SK-MEL-5 (cell line): ENCODE measurements around the gene EZH1. TPM values are rescaled to one million over a fixed set of nuclear protein-coding genes. Genes with fewer than 3 reads are reported as not detected.

Source experiments
- DNase-seq: peaks from one replicate; pipeline ENCODE4 v3.0.0-alpha.2; 2016; ENCODE audit warnings: low read depth, low spot score
- in situ Hi-C: cut with HindIII; loops from 2 replicates; pipeline ENCODE4 v1.10.0; 2016; ENCODE audit warnings: low sequenced_read_pairs, high pct_unique_total_duplicates, low pct_unique_long_range_greater_than_20kb
- total RNA-seq: library from RNA; depleted of rRNA; stranded (reverse); fragments of >200 nt; shearing (Covaris generic); gene quantifications from 2 replicates; pipeline ENCODE4 v1.2.3, GENCODE V29; 2014

The EZH1 gene
- total RNA-seq, 1 experiment from 2014 or later, result 14.4 TPM

- in situ Hi-C loops, result no loop called here
- no peak for DNase-seq
These were observed 47.6 kb downstream of the EZH1 start for GRCh38 chr17:42697108-42697811.

DNA sequence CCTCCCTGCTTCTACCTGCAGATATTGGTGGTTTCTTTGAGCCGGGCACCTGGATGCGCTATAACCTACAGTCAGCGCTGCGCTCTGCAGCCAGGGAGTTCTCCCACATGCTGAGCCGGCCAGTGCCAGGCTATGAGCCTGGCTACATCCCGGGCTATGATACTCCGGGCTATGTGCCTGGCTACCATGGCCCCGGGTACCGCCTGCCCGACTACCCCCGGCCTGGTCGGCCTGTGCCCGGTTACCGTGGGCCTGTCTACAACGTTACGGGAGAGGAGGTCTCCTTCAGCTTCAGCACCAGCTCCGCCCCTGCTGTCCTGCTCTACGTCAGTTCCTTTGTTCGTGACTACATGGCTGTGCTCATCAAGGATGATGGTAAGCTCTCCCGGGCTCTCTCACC lies 49.3 kb downstream of the EZH1 start:
- no peak for DNase-seq
- in situ Hi-C loops, result no loop called here

GRCh38 chr17:42694524-42694923 lies 50.3 kb downstream of the EZH1 start:
- no peak for DNase-seq
- in situ Hi-C loops, result no loop called here

DNA sequence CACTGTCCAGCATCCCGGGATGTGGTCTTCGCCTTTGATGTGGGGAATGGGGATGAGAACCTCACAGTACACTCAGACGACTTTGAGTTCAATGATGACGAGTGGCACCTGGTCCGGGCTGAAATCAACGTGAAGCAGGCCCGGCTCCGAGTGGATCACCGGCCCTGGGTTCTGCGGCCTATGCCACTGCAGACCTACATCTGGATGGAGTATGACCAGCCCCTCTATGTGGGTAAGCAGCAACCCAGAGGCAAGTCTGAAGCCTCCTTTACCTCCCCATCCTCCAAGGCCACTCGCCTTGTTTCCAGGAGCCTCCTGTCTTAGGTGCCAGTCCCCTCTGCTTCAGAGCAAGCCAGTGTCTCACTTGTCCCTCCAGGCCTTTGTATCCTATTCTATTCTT lies 52.4 kb downstream of the EZH1 start:
- in situ Hi-C loops, result no loop called here
- DNase-seq, result no peak

DNA sequence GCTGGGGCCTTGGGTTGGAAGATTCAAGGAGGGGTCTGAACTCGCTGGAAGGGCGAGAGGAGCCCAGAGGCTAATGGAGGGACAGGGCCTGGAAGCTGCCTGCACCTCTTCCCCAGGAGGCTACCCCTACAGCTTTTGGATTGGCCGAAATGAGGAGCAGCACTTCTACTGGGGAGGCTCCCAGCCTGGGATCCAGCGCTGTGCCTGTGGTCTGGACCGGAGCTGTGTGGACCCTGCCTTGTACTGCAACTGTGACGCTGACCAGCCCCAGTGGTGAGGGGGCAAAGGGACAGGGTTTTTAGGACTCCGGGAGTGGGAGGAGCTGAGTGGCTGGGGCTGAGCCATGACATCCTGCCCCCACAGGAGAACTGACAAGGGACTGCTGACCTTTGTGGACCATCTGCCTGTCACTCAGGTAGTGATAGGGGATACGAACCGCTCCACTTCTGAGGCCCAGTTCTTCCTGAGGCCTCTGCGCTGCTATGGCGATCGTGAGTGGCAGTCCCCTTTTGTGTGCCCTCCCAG lies 53.8 kb downstream of the EZH1 start:
- DNase-seq, result no peak
- in situ Hi-C loops, result no loop called here

- in situ Hi-C loops, result no loop called here
These were observed 54.2 kb downstream of the EZH1 start for GRCh38 chr17:42690596-42690995.

GRCh38 chr17:42687707-42688320 lies 57.0 kb downstream of the EZH1 start:
- in situ Hi-C loops, result no loop called here
- no peak for DNase-seq

More at GRCh38 chr17:42690596-42690995, 54.2 kb downstream of the EZH1 start:
- DNase-seq, result no peak

DNA sequence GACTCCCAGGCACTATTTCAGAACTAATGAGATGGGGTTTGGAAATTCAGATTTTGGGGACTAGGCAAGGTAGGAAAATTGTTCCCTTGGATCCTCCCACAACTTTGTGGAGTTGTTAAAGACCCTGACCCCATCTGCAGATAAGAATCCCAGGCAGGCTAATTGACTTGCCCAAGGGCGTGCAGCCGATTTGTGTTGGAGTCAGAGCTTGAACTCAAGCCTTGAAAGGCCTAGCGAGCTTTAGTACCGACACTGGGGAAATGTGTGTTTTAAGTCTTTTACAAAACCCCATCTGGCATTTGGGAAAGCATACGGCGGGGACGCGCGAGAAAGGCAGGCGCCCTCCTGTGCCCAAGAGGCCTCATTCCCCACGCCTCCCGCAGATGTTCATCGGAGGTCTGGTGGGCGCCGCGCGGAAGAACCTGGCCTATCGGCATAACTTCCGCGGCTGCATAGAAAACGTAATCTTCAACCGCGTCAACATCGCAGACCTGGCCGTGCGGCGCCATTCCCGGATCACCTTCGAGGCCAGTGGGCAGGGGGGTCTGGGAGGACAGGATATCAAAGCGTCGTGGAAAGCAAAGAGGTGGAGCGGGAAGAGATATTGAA lies 58.2 kb downstream of the EZH1 start:
- DNase-seq, result no peak
- in situ Hi-C loops, result no loop called here

- in situ Hi-C loops, result no loop called here
- no peak for DNase-seq
These were observed 59.0 kb downstream of the EZH1 start for GRCh38 chr17:42685831-42686230.

GRCh38 chr17:42684929-42685556 lies 59.8 kb downstream of the EZH1 start:
- DNase-seq, result no peak
- in situ Hi-C loops, result no loop called here

DNA sequence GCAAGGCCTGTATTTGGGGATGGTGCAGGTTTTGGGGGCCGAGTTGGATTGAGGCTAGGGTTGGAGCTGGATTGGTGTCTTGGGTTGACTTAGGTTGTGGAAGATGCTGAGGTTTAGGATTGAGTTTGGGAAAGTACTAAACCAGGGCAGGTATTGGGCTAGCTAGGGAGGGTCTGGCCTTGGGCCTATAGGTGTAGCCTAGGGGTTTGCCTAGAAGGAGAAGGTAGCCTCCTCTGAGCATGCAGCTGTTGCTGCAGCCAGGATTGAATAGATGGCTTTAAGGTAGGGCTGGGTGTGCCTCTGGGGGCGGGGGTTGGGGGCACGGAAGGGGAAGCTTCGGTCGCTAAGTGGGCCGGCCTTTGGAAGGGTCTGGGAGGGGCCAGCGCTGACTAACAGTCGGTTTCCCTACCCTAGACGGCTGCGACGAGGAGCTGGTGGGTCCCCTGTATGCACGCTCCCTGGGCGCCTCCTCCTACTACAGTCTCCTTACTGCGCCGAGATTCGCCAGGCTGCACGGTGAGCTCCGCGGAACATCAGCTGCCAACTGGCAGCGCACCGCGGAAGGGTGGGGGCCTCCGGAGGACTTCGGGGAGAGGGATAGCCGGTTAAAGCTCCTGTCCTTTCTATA lies 61.3 kb downstream of the EZH1 start:
- in situ Hi-C loops, result no loop called here
- no peak for DNase-seq

DNA sequence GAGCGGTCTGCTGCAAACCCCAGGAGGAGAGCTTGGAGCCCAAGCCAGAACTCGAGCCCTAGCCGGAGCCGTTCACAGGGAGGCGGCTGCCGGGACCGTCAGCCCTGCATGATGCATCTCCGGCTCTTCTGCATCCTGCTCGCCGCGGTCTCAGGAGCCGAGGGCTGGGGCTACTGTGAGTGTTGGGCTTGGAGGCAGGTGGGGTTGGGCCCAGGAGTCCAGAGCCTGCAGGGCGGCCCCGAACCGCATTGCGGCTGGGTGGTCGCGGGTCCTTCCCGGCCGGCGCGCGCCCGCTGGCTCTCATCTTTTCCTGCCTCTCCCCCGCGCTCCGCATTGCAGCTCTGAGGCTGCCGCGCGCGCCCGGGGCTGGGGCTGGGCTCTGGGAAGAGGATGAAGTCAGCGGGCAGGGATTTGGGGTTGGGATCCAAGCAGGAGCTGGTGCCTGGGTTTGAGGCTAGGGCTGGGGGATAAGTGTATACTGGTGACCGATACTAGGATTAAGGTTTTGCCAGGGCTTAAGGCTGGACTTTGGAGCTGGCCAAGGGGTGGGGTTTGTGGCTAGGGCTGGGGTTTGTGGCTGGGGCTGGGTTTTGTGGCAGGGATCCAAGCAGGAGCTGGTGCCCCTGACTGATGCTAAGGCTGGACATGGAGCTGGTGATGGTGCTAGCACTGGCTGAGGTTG lies 62.0 kb downstream of the EZH1 start:
- in situ Hi-C loops, result no loop called here
- DNase-seq, result no peak

DNA sequence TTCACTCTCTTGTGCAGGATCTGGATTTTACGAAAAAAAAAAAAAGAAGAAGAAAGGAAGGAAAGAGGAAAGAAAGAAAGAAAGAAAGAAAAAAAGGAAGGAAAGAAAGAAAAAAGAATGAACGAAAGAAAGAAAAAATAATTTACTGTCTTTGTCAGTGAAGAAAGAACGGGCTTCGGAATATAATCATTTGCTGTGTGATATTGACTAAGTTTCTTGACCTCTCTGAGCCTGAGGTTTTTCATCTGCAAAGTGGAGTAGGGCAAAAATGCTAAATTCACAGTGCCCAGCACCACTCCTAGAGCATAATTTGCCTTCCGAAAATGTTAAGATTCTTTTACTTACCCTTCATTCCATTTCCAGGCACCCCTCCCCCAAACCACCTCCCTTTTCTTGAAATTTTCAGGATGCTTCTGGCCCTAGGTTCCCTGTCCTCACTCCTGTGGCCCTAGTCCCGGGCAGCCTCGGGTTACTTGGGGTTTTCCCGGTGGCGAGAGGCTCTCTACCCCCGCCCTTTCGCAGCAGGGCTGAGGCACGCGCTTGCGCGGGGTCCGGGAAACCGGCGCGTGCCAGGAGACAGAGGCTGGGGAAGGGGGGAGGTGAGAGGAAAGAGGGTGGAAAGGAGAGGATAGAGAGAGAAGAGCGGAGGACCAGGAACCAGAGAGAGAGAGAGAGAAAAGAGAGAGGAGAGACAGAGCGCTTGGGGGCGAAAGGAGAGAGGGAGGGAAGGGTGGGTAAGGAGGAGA lies 62.7 kb downstream of the EZH1 start, which contains the start of gene CNTNAP1:
Gene CNTNAP1, plus strand, starts transcription at position 556 of the 746 bp plus-strand sequence. CDS start 299 bp downstream, outside the sequence.
- peak; percentile 44 for DNase-seq
- in situ Hi-C loops, result no loop called here

DNA sequence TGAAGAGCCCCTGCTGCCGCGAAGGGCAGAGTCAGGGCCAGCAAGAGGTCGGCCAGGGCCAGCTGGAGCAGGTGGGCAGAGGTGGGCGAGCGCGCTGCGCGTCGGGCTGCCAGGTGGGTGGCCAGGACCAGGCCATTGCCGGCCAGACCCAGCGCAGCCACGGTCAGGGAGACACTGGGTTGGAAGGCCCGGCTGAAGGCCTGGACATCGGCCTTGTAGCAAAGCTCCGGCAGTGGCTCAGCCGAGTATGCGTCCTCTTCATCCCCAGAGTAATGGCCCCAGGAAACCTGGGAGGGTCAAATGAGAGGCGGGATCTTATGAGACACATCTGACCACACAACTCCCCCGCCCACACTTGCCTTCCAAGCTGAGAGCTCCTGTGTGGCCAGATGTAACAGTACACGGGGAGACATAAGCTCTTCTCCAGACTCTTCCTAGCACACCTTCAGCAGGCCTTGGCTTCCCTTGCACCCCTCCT lies 64.5 kb downstream of the EZH1 start:
- DNase-seq, result no peak
- in situ Hi-C loops, result no loop called here

- in situ Hi-C loops, result no loop called here
- peak; percentile 66 for DNase-seq
These were observed 65.1 kb downstream of the EZH1 start for GRCh38 chr17:42679492-42680330.
